H9 (cell line): ENCODE data around the gene TMED7. TPM values are rescaled to one million over a fixed set of nuclear protein-coding genes. Genes with fewer than 3 reads are reported as not detected.

ENCODE experiments used
- DNase-seq: peaks from one replicate; pipeline ENCODE4 v3.0.0-alpha.2; 2017
- H2AFZ ChIP-seq: one replicate; pipeline ENCODE4 v1.6.1; 2013; ENCODE audit warnings: mild to moderate bottlenecking, low read length, control low read depth, moderate library complexity
- H2AK5ac ChIP-seq: 2 replicates; pipeline ENCODE4 v1.6.1; 2013; ENCODE audit warnings: low read length, control low read depth, mixed read lengths; ENCODE audit not compliant: insufficient read length
- H2BK120ac ChIP-seq: one replicate; pipeline ENCODE4 v1.6.1; 2013; ENCODE audit warnings: low read depth, mild to moderate bottlenecking, low read length, control low read depth, inconsistent platforms; ENCODE audit not compliant: poor library complexity, severe bottlenecking
- H2BK12ac ChIP-seq: 2 replicates; pipeline ENCODE4 v1.6.1; 2013; ENCODE audit warnings: low read length, control low read depth, mixed read lengths, low read depth; ENCODE audit not compliant: insufficient read length
- H2BK15ac ChIP-seq: 2 replicates; pipeline ENCODE4 v1.6.1; 2013; ENCODE audit warnings: low read depth, low read length, control low read depth
- H2BK20ac ChIP-seq: one replicate; pipeline ENCODE4 v1.6.1; 2013; ENCODE audit warnings: low read depth, mild to moderate bottlenecking, low read length, control low read depth, inconsistent platforms; ENCODE audit not compliant: poor library complexity, severe bottlenecking
- H2BK5ac ChIP-seq: 2 replicates; pipeline ENCODE4 v1.6.1; 2013; ENCODE audit warnings: low read length, control low read depth, mixed read lengths; ENCODE audit not compliant: insufficient read length
- H3K14ac ChIP-seq: 2 replicates; pipeline ENCODE4 v1.6.1; 2013; ENCODE audit warnings: low read length, control low read depth; ENCODE audit not compliant: insufficient read depth
- H3K18ac ChIP-seq: 2 replicates; pipeline ENCODE4 v1.6.1; 2013; ENCODE audit warnings: low read depth, mild to moderate bottlenecking, mixed read lengths, low read length, control low read depth; ENCODE audit not compliant: insufficient read length
- H3K23ac ChIP-seq: 2 replicates; pipeline ENCODE4 v1.6.1; 2013; ENCODE audit warnings: low read length, control low read depth, mixed read lengths, low read depth; ENCODE audit not compliant: insufficient read length
- H3K23me2 ChIP-seq: 2 replicates; pipeline ENCODE4 v1.6.1; 2013; ENCODE audit warnings: low read depth, mild to moderate bottlenecking, mixed read lengths, low read length, control low read depth; ENCODE audit not compliant: insufficient read length, poor library complexity, severe bottlenecking
- H3K27ac ChIP-seq: 2 replicates; pipeline ENCODE4 v1.5.1; 2013; ENCODE audit warnings: low read length, control low read depth, mixed read lengths, low read depth; ENCODE audit not compliant: insufficient read length
- H3K27me3 ChIP-seq: 2 replicates; pipeline ENCODE4 v1.6.1; 2013; ENCODE audit warnings: low read length, control low read depth, inconsistent platforms; ENCODE audit not compliant: insufficient read depth
- H3K4ac ChIP-seq: 2 replicates; pipeline ENCODE4 v1.6.1; 2013; ENCODE audit warnings: low read depth, mild to moderate bottlenecking, control low read depth, inconsistent platforms, low read length, moderate library complexity
- H3K4me1 ChIP-seq: 2 replicates; pipeline ENCODE4 v1.6.1; 2013; ENCODE audit warnings: low read length, control low read depth, inconsistent platforms; ENCODE audit not compliant: insufficient read depth
- H3K4me2 ChIP-seq: 2 replicates; pipeline ENCODE4 v1.6.1; 2013; ENCODE audit warnings: low read length, control low read depth, mixed read lengths; ENCODE audit not compliant: insufficient read length, insufficient read depth
- H3K56ac ChIP-seq: 2 replicates; pipeline ENCODE4 v1.6.1; 2013; ENCODE audit warnings: low read depth, mild to moderate bottlenecking, mixed read lengths, low read length, control low read depth; ENCODE audit not compliant: insufficient read length
- H3K79me1 ChIP-seq: 2 replicates; pipeline ENCODE4 v1.6.1; 2013; ENCODE audit warnings: low read depth, mild to moderate bottlenecking, moderate library complexity, low read length, control low read depth, inconsistent platforms; ENCODE audit not compliant: insufficient read depth, poor library complexity, severe bottlenecking
- H3K79me2 ChIP-seq: 2 replicates; pipeline ENCODE4 v1.6.1; 2013; ENCODE audit warnings: low read length, control low read depth, inconsistent platforms; ENCODE audit not compliant: insufficient read depth
- H3K9ac ChIP-seq: 2 replicates; pipeline ENCODE4 v1.6.1; 2013; ENCODE audit warnings: low read length, control low read depth, mixed read lengths; ENCODE audit not compliant: insufficient read length; ENCODE audit errors: extremely low read depth
- H3K9me3 ChIP-seq: one replicate; pipeline ENCODE4 v1.6.1; 2013; ENCODE audit warnings: low read depth, low read length, inconsistent platforms; ENCODE audit not compliant: control insufficient read depth
- H3T11ph ChIP-seq: one replicate; pipeline ENCODE4 v1.6.1; 2013; ENCODE audit warnings: mild to moderate bottlenecking, low read length, control low read depth, inconsistent platforms
- H4K20me1 ChIP-seq: one replicate; pipeline ENCODE4 v1.6.1; 2013; ENCODE audit not compliant: control insufficient read depth, insufficient read length, insufficient read depth
- H4K5ac ChIP-seq: 2 replicates; pipeline ENCODE4 v1.6.1; 2013; ENCODE audit warnings: low read depth, mild to moderate bottlenecking, mixed read lengths, low read length, control low read depth; ENCODE audit not compliant: insufficient read length
- H4K8ac ChIP-seq: replicated peaks from 2 replicates; pipeline ENCODE4 v1.6.1; 2013; ENCODE audit warnings: low read length, control low read depth, mixed read lengths, low read depth; ENCODE audit not compliant: insufficient read length
- H4K91ac ChIP-seq: 2 replicates; pipeline ENCODE4 v1.6.1; 2013; ENCODE audit warnings: low read depth, mild to moderate bottlenecking, moderate library complexity, mixed read lengths, low read length, control low read depth; ENCODE audit not compliant: insufficient read length
- H3K27ac Mint-ChIP-seq, 3 experiments: 2 replicates in 2 of 3; 3 replicates in 1 of 3; pipeline ENCODE4 v1.8.0; 2020 to 2021; ENCODE audit warnings: mixed read lengths in 3 of 3, mild to moderate bottlenecking in 1 of 3, moderate library complexity in 1 of 3
- H3K27me3 Mint-ChIP-seq: 2 replicates; pipeline ENCODE4 v1.8.0; 2021; ENCODE audit warnings: low read depth, mild to moderate bottlenecking, moderate library complexity, mixed read lengths
- H3K36me3 Mint-ChIP-seq, 3 experiments: 2 replicates in 2 of 3; 3 replicates in 1 of 3; pipeline ENCODE4 v1.8.0; 2020 to 2021; ENCODE audit warnings: low read depth in 3 of 3, mixed read lengths in 3 of 3; ENCODE audit not compliant: insufficient read depth in 1 of 3
- H3K4me1 Mint-ChIP-seq, 2 experiments: 2 replicates each; pipeline ENCODE4 v1.8.0; 2020; ENCODE audit warnings: mixed read lengths in 2 of 2
- H3K4me3 Mint-ChIP-seq, 2 experiments: 2 replicates in 1 of 2; 3 replicates in 1 of 2; pipeline ENCODE4 v1.8.0; 2020 to 2021; ENCODE audit warnings: mild to moderate bottlenecking in 2 of 2, mixed read lengths in 2 of 2, moderate library complexity in 1 of 2
- H3K9me3 Mint-ChIP-seq, 2 experiments: 2 replicates in 1 of 2; 3 replicates in 1 of 2; pipeline ENCODE4 v1.8.0; 2020; ENCODE audit warnings: mild to moderate bottlenecking in 2 of 2, mixed read lengths in 2 of 2, moderate library complexity in 1 of 2
- WGBS: extraction: QIAGEN DNeasy Blood & Tissue Kit; methylation state at CpG from one replicate; pipeline ENCODE4 v1.1.7; 2013; ENCODE audit warnings: missing lambda C conversion rate, low lambda C conversion rate, mixed read lengths; ENCODE audit not compliant: insufficient read length; ENCODE audit errors: extremely low coverage; 5-methylcytosine and 5-hydroxymethylcytosine counted together
- total RNA-seq: library from RNA; stranded (reverse); gene quantifications from 2 replicates; pipeline ENCODE4 v1.2.1, GENCODE V29; 2021
- TF ChIP-seq, protein P1 (sequence below): fragments of 200-600 bp; sonication (generic); conservative IDR thresholded peaks from 3 replicates; pipeline ENCODE4 v1.8.0; 2021; ENCODE audit warnings: antibody characterized with exemption, mild to moderate bottlenecking

Gene TMED7
- total RNA-seq, 1 experiment from 2014 or later: 68.8 TPM

DNA sequence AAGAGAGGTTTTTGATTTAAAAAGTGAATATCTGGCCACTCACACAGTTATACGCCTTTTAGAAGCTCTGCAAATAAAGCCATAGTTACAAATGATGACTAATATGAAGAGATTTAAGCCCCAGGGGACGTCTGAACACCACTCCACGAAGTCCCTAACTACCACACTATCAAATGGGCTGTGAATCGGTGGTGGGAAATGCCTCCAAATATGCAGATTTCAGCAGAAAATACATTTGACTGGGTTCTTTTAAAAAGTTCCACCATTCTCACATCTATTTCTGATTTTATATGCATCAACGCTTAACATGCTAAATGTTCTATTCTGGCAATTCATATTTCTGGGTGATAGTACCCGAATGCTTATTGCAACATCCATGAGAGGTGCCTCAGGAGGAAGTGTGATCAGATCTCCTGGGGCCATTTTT, 46.1 kb downstream of the TMED7 start:
- H3K4ac ChIP-seq: no peak overlapping the region
- no peak for DNase-seq
- H2AK5ac ChIP-seq: no peak overlapping the region
- H3K27ac Mint-ChIP-seq: no peak overlapping the region
- TF ChIP-seq, protein P1, sequence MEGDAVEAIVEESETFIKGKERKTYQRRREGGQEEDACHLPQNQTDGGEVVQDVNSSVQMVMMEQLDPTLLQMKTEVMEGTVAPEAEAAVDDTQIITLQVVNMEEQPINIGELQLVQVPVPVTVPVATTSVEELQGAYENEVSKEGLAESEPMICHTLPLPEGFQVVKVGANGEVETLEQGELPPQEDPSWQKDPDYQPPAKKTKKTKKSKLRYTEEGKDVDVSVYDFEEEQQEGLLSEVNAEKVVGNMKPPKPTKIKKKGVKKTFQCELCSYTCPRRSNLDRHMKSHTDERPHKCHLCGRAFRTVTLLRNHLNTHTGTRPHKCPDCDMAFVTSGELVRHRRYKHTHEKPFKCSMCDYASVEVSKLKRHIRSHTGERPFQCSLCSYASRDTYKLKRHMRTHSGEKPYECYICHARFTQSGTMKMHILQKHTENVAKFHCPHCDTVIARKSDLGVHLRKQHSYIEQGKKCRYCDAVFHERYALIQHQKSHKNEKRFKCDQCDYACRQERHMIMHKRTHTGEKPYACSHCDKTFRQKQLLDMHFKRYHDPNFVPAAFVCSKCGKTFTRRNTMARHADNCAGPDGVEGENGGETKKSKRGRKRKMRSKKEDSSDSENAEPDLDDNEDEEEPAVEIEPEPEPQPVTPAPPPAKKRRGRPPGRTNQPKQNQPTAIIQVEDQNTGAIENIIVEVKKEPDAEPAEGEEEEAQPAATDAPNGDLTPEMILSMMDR: no peak
- H4K20me1 ChIP-seq: no peaks in the 10 kb centered on the region
- no peaks in the 10 kb centered on the region for H3K4me1 ChIP-seq
- H2BK5ac ChIP-seq: no peak overlapping the region
- no peak overlapping the region for H3T11ph ChIP-seq
- no peak overlapping the region for H3K4me3 Mint-ChIP-seq
- peaks cover 5% of the 10 kb centered on the region in 2 experiments; a peak in 2 of 4 replicates for H3K4me1 Mint-ChIP-seq
- no peaks in the 10 kb centered on the region for H3K79me1 ChIP-seq
- no peak overlapping the region for H3K4me2 ChIP-seq
- H3K79me2 ChIP-seq: no peaks in the 10 kb centered on the region
- H2BK120ac ChIP-seq: no peak overlapping the region
- no peak overlapping the region for H3K14ac ChIP-seq
- no peaks in the 10 kb centered on the region for H3K23me2 ChIP-seq
- H3K23ac ChIP-seq: no peak overlapping the region
- H4K8ac ChIP-seq: no peak overlapping the region
- H4K5ac ChIP-seq: no peak overlapping the region
- no CpG with 5 or more reads among the region's 6 CpGs for WGBS
- no peak overlapping the region for H3K56ac ChIP-seq
- H3K9me3 Mint-ChIP-seq: no peaks in the 10 kb centered on the region; a peak in 1 of 5 replicates
- H3K9me3 ChIP-seq: no peaks in the 10 kb centered on the region
- H2BK15ac ChIP-seq: no peak overlapping the region
- H3K27ac ChIP-seq: no peak overlapping the region
- H2BK12ac ChIP-seq: no peak overlapping the region
- no peak overlapping the region for H2AFZ ChIP-seq
- H4K91ac ChIP-seq: no peak overlapping the region
- no peak overlapping the region for H3K18ac ChIP-seq
- H3K27me3 Mint-ChIP-seq: no peaks in the 10 kb centered on the region
- 0 out of 7 replicates have a peak, but pooled peaks cover 0 to 4% (median 0%) of the 10 kb centered on the region in 3 experiments for H3K36me3 Mint-ChIP-seq
- no peak overlapping the region for H3K9ac ChIP-seq
- H3K27me3 ChIP-seq: no peaks in the 10 kb centered on the region
- H2BK20ac ChIP-seq: no peak overlapping the region
